Trophoblast cell (in vitro differentiated cells and primary cell): ENCODE data around the gene DNAJC11.

ENCODE experiments used
- DNase-seq, 2 donors: peaks; one replicate each; pipeline ENCODE4 v3.0.0-alpha.2; 2016
- H2AFZ ChIP-seq: 2 replicates; pipeline ENCODE4 v1.6.1; 2013; ENCODE audit warnings: low read length, moderate library complexity, mild to moderate bottlenecking; ENCODE audit not compliant: insufficient read depth, poor library complexity
- H2AK5ac ChIP-seq: 2 replicates; pipeline ENCODE4 v1.6.1; 2013; ENCODE audit warnings: mild to moderate bottlenecking, low read length
- H2BK120ac ChIP-seq: 2 replicates; pipeline ENCODE4 v1.6.1; 2013; ENCODE audit warnings: low read length, mild to moderate bottlenecking, moderate library complexity; ENCODE audit not compliant: insufficient read depth, poor library complexity
- H2BK12ac ChIP-seq: 2 replicates; pipeline ENCODE4 v1.6.1; 2013; ENCODE audit warnings: mild to moderate bottlenecking, low read length, moderate library complexity
- H2BK5ac ChIP-seq: 2 replicates; pipeline ENCODE4 v1.6.1; 2013; ENCODE audit warnings: low read length, low read depth, moderate library complexity, mild to moderate bottlenecking; ENCODE audit not compliant: poor library complexity
- H3K14ac ChIP-seq: 2 replicates; pipeline ENCODE4 v1.6.1; 2013; ENCODE audit warnings: mild to moderate bottlenecking, low read length
- H3K18ac ChIP-seq: 2 replicates; pipeline ENCODE4 v1.6.1; 2013; ENCODE audit warnings: mild to moderate bottlenecking, low read length
- H3K23ac ChIP-seq: 2 replicates; pipeline ENCODE4 v1.6.1; 2013; ENCODE audit warnings: low read length
- H3K27ac ChIP-seq: 2 replicates; pipeline ENCODE4 v1.5.1; 2013; ENCODE audit warnings: low read depth, mild to moderate bottlenecking, inconsistent platforms, low read length, moderate library complexity
- H3K27me3 ChIP-seq: 2 replicates; pipeline ENCODE4 v1.6.1; 2013; ENCODE audit warnings: inconsistent platforms, mild to moderate bottlenecking, low read length, moderate library complexity; ENCODE audit not compliant: insufficient read depth
- H3K36me3 ChIP-seq, 2 experiments: 1 replicate in 1 of 2; 2 replicates in 1 of 2; pipeline ENCODE4 v1.6.1; 2013; ENCODE audit warnings: low read length in 2 of 2, mild to moderate bottlenecking in 2 of 2, moderate library complexity in 1 of 2; ENCODE audit not compliant: insufficient read depth in 2 of 2, control insufficient read depth in 1 of 2
- H3K4ac ChIP-seq: 2 replicates; pipeline ENCODE4 v1.6.1; 2013; ENCODE audit warnings: low read depth, mild to moderate bottlenecking, low read length, moderate library complexity
- H3K4me1 ChIP-seq, 2 experiments: 1 replicate in 1 of 2; 2 replicates in 1 of 2; pipeline ENCODE4 v1.6.1; 2013; ENCODE audit warnings: low read length in 2 of 2, mild to moderate bottlenecking in 2 of 2, moderate library complexity in 1 of 2; ENCODE audit not compliant: insufficient read depth in 2 of 2, control insufficient read depth in 1 of 2
- H3K4me2 ChIP-seq: 2 replicates; pipeline ENCODE4 v1.6.1; 2013; ENCODE audit warnings: inconsistent platforms, mild to moderate bottlenecking, low read length, moderate library complexity
- H3K4me3 ChIP-seq: 2 replicates; pipeline ENCODE4 v1.5.1; 2013; ENCODE audit warnings: mild to moderate bottlenecking, low read depth, low read length, inconsistent platforms
- H3K79me1 ChIP-seq: one replicate; pipeline ENCODE4 v1.6.1; 2013; ENCODE audit warnings: low read length
- H3K79me2 ChIP-seq: 2 replicates; pipeline ENCODE4 v1.6.1; 2013; ENCODE audit warnings: low read length, mild to moderate bottlenecking; ENCODE audit not compliant: control insufficient read depth, insufficient read depth, poor library complexity
- H3K9ac ChIP-seq: 2 replicates; pipeline ENCODE4 v1.6.1; 2013; ENCODE audit warnings: mild to moderate bottlenecking, low read length
- H3K9me3 ChIP-seq: 2 replicates; pipeline ENCODE4 v1.6.1; 2013; ENCODE audit warnings: low read depth, mild to moderate bottlenecking, control low read depth, inconsistent platforms, low read length; ENCODE audit not compliant: insufficient read depth
- H4K12ac ChIP-seq: 2 replicates; pipeline ENCODE4 v1.6.1; 2013; ENCODE audit warnings: low read depth, mild to moderate bottlenecking, low read length, moderate library complexity
- H4K8ac ChIP-seq: 2 replicates; pipeline ENCODE4 v1.6.1; 2013; ENCODE audit warnings: low read depth, mild to moderate bottlenecking, low read length, moderate library complexity
- H4K91ac ChIP-seq: one replicate; pipeline ENCODE4 v1.6.1; 2013; ENCODE audit warnings: low read depth, mild to moderate bottlenecking, low read length, moderate library complexity
- WGBS: extraction: QIAGEN DNeasy Blood & Tissue Kit; methylation state at CpG from one replicate; pipeline ENCODE4 v1.1.7; 2013; ENCODE audit warnings: missing lambda C conversion rate; ENCODE audit not compliant: insufficient read length, insufficient coverage; ENCODE audit errors: extremely low coverage; 5-methylcytosine and 5-hydroxymethylcytosine counted together

The DNAJC11 gene

DNA sequence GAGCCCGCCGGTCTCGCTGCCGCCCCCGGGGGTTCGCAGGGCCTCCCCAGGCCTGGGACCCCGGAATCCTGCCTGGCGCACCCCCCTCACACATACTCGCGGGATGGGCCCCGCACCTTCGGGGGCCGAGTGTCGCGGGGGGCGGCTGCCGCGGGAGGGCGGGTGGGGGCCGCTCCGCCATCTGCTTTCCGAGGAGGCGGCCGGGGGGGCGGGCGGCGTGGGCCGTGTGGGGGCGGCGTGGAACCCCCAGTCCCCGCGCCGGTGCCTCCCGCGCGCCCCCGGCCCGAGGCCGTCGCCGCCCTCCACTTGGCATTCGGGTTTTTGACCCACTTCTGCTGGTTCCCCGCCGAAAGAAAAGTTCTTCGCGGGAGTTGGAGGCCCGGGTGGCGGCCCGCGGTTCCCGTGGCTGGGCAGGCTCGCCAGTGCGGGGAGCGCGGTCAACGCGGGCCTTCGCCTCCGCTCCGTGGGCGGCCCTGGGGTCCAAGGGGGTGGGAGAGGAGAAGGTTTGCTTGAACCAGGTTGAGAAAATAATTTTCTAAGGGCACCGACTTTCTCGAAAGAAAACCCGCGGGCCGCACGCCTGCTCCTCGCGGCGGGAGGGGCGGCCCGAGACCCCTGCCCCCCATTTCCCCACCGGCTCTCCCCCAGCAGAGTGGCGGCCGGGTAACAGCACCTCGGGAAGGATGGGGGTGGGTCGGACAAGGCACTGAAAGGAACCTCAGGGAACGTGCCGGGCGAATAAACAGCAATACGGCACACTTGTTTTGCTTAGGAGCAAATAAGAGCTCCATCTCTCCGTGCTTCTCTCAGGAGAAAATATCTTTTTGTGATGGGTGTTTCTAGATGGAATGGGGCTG, 86.5 kb downstream of the DNAJC11 start:
- Histone ChIP-seq H3K9me3 (no peaks in the 10 kb centered on the region), H3K79me1 (peaks cover 16% of the 10 kb centered on the region), H3K4ac (peak overlapping the region; percentile 99), H3K4me3 (peak overlapping the region; percentile 89), H4K8ac (peak overlapping the region; percentile 48), H3K36me3 (peaks cover 29 to 31% of the 10 kb centered on the region in 2 experiments), H3K4me1 (peaks cover 0 to 6% of the 10 kb centered on the region in 2 experiments), H2AFZ (no peak overlapping the region), H4K91ac (peak overlapping the region; percentile 71), H4K12ac (peak overlapping the region; percentile 44), H2BK5ac (peak overlapping the region; percentile 74), H3K18ac (peak overlapping the region; percentile 68), H2BK12ac (no peak overlapping the region), H3K27ac (peak overlapping the region; percentile 8), H3K79me2 (peaks cover 28% of the 10 kb centered on the region), H3K14ac (peak overlapping the region; percentile 73), H3K4me2 (peak overlapping the region; percentile 87), H2BK120ac (peak overlapping the region; percentile 65), H3K9ac (peak overlapping the region; percentile 86), H2AK5ac (no peak overlapping the region), H3K27me3 (no peaks in the 10 kb centered on the region), H3K23ac (no peak overlapping the region)
- DNase-seq, result peak in 1 of 2 donors; percentile 37
- WGBS, result no CpG with 5 or more reads among the region's 82 CpGs

GRCh38 chr1:6614019-6614928, 87.3 kb downstream of the DNAJC11 start:
- Histone ChIP-seq H3K36me3 (peaks cover 20 to 22% of the 10 kb centered on the region in 2 experiments), H3K23ac (no peak overlapping the region), H3K4me1 (peaks cover 0 to 6% of the 10 kb centered on the region in 2 experiments), H2BK5ac (peak overlapping the region; percentile 95), H3K79me1 (peaks cover 16% of the 10 kb centered on the region), H2BK120ac (peak overlapping the region; percentile 48), H3K4ac (peak overlapping the region; percentile 99), H3K27me3 (no peaks in the 10 kb centered on the region), H3K79me2 (peaks cover 26% of the 10 kb centered on the region), H3K9ac (peak overlapping the region; percentile 84), H3K18ac (peak overlapping the region; percentile 93), H3K14ac (peak overlapping the region; percentile 98), H4K91ac (peak overlapping the region; percentile 83), H2BK12ac (no peak overlapping the region), H2AFZ (peak overlapping the region; percentile 64), H3K27ac (peak overlapping the region; percentile 81), H3K4me3 (peak overlapping the region; percentile 89), H3K9me3 (no peaks in the 10 kb centered on the region), H4K12ac (peak overlapping the region; percentile 90), H2AK5ac (peak overlapping the region; percentile 98), H3K4me2 (peak overlapping the region; percentile 49), H4K8ac (peak overlapping the region; percentile 85)
- DNase-seq, result peak in 1 of 2 donors; percentile 42
- WGBS, result no CpG with 5 or more reads among the region's 117 CpGs

DNA sequence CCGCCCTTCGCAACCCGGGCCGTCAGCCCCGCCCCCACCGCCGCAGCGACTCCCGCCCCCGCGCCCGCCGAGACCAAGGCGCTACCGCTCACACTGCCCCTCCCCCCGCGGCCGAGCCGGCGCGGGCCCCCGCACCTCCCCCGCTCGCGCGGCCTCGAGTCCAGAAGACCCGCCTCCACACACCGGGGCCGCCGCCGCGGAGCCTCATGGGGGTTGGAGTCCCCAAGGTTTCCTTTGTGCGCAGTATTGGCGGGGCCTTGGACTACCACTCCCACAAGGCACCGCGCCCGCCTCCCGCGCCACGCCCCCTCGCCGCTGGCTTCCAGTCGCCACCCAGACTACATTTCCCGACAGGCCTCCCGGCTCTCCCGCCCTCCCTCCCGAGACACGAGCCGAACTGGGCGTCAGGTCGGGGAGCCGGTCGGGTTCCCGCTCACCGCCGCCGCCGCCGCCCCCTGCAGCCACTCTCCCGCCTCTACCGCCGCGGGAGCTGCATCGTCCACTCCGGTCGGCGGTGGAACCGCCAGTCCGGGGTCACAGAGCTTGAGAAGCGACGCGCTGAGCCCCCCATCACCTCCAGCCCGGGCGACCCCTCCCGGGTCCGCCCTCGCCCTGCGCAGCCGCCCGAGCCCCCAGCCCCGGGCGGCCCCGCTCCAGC, 88.1 kb downstream of the DNAJC11 start, which contains the start of gene PHF13:
Gene PHF13 (plus strand): TSS at position 371 of the 658 bp plus-strand sequence. CDS start 336 bp downstream, outside the sequence.
- peak within 1 kb of the TSS; percentile 42 for H2BK12ac ChIP-seq
- H4K91ac ChIP-seq, result peak within 1 kb of the TSS; percentile 83
- H3K23ac ChIP-seq, result no peak within 1 kb of the TSS
- no peaks in the 10 kb centered on the region for H3K9me3 ChIP-seq
- H3K18ac ChIP-seq, result peak within 1 kb of the TSS; percentile 93
- no CpG with 5 or more reads among the region's 84 CpGs for WGBS
- peaks cover 26% of the 10 kb centered on the region for H3K79me2 ChIP-seq
- peak within 1 kb of the TSS; percentile 85 for H4K8ac ChIP-seq
- H3K36me3 ChIP-seq, result peaks cover 16 to 18% of the 10 kb centered on the region in 2 experiments
- peak within 1 kb of the TSS; percentile 100 for H3K4me2 ChIP-seq
- peak within 1 kb of the TSS; percentile 98 for H3K14ac ChIP-seq
- peaks cover 0 to 6% of the 10 kb centered on the region in 2 experiments for H3K4me1 ChIP-seq
- peak within 1 kb of the TSS; percentile 90 for H4K12ac ChIP-seq
- peak within 1 kb of the TSS; percentile 81 for H3K27ac ChIP-seq
- H3K9ac ChIP-seq, result peak within 1 kb of the TSS; percentile 84
- H2BK120ac ChIP-seq, result peak within 1 kb of the TSS; percentile 68
- H2AK5ac ChIP-seq, result peak within 1 kb of the TSS; percentile 98
- peak within 1 kb of the TSS; percentile 64 for H2AFZ ChIP-seq
- H3K79me1 ChIP-seq, result peaks cover 16% of the 10 kb centered on the region
- H3K4ac ChIP-seq, result peak within 1 kb of the TSS; percentile 99
- DNase-seq, result peak; percentile 99
- H2BK5ac ChIP-seq, result peak within 1 kb of the TSS; percentile 95
- peak within 1 kb of the TSS; percentile 89 for H3K4me3 ChIP-seq
- H3K27me3 ChIP-seq, result no peaks in the 10 kb centered on the region
